Measurements from ENCODE around the gene IMMT.

The IMMT gene

GRCh38 chr2:86143307-86143706, 52.0 kb downstream of the IMMT start:
- DNase-seq (ENCODE audit: low spot score): no peak

GRCh38 chr2:86142436-86143257, 52.6 kb downstream of the IMMT start:
- no peak for DNase-seq (ENCODE audit: low spot score)

DNA sequence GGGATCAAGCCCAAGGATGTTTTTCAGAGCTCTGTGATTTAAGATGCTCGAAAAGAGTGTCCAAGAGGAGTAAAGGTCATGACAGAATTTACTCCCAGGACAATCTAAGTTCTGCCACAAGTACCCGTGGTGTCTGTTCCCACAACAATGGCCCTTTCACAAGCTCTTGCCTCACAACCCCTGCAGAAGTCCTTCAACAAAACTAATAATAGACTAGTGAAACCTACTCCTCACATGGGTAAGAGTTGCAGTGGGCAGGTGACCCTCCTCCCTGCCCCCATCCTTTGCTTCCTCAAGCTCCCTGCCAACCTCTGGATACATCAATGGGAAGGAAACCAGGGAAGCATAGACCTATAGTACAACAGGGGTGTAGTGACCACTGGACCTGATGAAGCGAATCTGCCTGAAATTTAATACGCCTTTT, 54.3 kb downstream of the IMMT start:
- no peak for DNase-seq (ENCODE audit: low spot score)

GRCh38 chr2:86139981-86140380, 55.3 kb downstream of the IMMT start:
- DNase-seq (ENCODE audit: low spot score): no peak

DNA sequence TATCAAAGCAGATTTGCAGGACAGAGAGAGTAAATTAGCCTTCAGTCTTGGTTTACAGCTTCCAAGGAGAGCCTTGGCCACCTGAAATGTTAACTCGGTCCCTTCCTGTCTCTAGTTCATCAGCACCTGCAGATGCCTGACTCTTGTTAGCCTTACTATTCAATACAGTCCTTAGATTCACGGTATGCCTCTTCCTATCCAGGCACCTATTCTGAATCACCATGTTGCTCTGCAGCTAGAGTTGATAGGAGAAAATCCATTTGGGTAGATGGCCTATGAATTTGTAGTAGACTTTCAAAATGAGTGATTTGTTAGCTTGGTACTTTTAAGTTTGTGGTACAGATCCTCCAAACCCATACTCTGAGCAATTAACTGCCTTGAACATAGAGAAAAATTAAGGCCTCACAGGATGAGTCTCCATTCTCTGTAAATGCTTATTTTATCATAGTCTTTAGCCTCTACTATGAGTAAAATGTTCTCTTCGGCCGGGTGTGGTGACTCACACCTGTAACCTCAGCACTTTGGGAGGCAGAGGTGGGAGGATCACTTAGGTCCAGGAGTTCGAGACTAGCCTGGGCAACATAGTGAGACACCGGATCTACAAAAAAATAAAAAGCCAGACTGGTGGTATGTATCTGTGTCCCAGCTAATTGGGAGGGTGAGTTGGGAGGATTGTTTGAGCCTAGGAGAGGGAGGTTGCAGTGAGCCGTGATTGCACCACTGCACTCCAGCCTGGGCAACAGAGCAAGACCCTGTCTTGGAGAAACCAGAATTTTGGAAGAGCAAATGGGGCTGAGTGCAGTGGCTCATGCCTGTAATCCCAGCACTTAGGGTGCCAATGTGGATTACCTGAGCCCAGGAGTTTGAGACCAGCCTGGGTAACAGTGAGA, 56.3 kb downstream of the IMMT start:
- DNase-seq (ENCODE audit: low spot score): no peak

- DNase-seq (ENCODE audit: low spot score): no peak
Observed at GRCh38 chr2:86136141-86136540, 59.1 kb downstream of the IMMT start.

GRCh38 chr2:86135653-86136052, 59.6 kb downstream of the IMMT start:
- no peak for DNase-seq (ENCODE audit: low spot score)

GRCh38 chr2:86134709-86135108, 60.6 kb downstream of the IMMT start:
- no peak for DNase-seq (ENCODE audit: low spot score)

DNA sequence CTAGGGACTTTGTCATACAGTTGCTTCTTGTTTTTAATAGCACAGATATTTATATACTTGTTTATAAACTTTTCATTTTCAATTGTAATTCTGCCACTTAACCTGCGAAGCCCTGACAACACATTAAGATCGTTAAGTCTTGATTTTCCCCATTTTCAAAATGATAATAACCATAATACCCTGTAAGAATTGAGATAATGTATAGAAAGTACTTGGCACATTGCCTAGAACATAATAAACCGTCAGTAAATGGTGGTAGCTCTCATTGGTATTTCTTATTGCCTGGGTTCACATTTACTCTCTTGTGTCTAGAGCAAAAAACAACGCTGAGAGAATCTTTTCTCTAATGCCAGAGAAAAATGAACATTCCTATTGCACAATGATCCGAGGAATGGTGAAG, 70.6 kb downstream of the IMMT start:
- DNase-seq (ENCODE audit: low spot score): no peak

DNA sequence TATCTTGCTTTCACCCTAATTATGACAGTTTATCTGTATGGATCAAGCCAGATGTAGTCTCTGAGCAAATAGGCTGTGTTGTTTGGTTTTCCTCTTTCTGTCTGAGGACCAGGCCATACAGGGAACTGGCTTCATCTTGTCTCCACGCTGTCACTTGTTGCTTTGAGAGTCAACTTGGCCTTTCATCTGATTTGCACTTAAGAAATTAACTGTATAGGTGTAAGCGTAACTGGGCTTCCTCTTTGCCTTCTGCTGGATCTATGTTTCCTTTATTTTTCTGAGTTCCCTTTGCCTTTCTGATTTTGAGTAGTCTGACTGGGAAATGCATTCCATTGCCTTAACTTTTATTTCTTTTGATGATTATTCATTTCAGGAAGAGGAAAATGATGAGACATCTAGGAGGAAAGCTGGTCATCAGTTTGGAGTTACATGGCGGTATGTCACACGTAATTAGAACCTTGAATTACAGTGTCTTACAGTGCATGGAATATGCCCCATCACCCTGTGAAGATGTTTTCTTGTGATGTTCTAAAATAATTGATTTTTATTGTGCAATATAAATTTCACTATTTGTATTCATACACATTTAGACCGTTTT, 71.8 kb downstream of the IMMT start:
- DNase-seq (ENCODE audit: low spot score): no peak

DNA sequence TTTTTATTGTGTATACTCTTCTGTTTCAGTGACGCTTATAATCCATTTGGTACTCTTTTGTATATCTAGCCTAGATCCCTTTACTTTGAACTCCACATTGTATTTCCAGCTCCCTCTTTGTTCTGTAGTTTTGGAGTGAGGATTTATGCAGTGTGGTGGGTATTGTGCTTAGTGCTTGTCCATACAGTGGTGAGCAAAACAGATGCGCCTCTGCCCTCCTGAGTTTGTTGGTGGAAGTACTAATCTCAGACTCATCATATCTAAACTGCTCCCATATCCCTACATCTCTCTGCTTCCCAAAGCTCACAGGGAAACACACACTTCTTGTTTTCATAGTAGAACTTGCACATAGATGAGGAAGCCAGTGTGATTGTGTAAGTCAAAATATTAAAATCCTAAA, 77.1 kb downstream of the IMMT start:
- no peak for DNase-seq (ENCODE audit: low spot score)

GRCh38 chr2:86107031-86107430, 88.2 kb downstream of the IMMT start:
- DNase-seq (ENCODE audit: low spot score): peak; percentile 33

GRCh38 chr2:86105969-86106945, 89.0 kb downstream of the IMMT start, which contains the start of gene PTCD3:
TSS of gene PTCD3 (plus strand) at chr2:86106235. CDS start at chr2:86106248, 13 bp downstream.
- DNase-seq (ENCODE audit: low spot score): peak; percentile 97

DNA sequence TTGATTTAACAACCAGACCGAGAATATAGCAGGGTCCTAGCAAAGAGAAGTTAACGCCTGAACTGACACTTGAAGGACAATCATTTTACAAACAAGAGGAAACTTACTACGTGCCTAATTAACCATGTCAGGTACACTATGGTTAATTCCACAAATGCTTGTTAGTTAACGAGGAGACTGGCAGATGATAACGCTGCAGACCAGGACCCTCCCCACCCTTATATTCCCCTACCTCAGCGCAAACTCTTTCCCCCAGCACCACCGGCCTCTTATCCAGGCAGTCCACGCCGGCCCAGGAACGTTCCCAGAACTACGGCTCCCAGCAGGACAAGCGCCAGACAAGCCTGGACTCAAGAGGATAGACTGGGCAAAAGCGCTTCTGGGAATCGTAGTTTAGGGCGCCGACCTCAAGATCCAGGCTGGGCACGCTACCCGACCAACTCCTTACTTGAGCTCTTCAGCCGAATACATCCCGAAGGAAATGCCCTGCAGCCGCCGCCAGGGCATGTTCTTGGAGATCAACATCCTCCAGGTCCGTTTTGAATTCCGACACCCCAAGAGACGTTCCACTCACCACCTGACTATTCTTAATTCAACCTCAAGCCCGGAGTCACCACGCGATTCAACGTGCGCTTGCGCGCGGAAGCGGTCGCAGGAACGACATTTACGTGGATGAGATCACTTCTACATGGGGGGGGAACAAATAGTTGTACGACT, 89.9 kb downstream of the IMMT start, which contains the start of gene POLR1A:
Gene POLR1A, minus strand, starts transcription at position 635 of the 717 bp plus-strand sequence. Its CDS starts 110 bp downstream, at position 525.
- peak; percentile 93 for DNase-seq (ENCODE audit: low spot score)

DNA sequence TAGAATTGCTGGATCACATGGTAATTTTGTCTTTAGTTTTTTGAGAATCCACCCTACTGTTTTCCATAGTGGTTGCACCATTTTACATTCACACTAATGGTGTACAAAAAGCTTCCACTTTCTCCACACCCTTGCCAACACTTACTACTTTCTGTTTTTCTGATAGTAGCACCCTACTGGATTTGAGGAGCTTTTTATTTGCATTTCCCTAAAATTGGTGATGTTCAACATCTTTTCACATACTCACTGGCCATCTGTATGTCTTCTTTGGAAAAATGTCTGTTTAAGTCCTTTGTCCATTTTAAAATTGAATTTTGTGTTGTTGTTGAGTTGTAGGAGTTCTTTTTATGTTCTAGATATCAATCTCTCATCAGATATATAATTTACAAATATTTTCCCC, 93.1 kb downstream of the IMMT start:
- no peak for DNase-seq (ENCODE audit: low spot score)

DNA sequence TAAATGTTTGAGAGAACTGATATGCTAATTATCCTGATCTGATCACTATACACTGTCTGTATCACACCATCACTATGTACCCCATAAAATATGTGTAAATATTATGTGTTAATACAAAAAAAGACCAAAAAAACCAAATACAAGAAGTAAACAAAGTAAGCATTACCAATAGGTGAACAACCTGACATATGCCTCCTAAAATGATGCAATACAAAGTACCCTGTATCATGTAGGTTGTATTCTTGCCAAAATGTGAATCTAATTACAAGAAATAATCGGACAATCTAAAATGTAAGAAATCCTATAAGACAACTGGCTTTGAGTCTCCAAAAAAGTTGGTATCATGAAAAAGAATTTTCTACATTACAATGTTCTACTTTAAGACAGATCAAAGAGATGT, 97.3 kb downstream of the IMMT start:
- no peak for DNase-seq (ENCODE audit: low spot score)

GRCh38 chr2:86097114-86097896, 98.0 kb downstream of the IMMT start:
- no peak for DNase-seq (ENCODE audit: low spot score)

DNA sequence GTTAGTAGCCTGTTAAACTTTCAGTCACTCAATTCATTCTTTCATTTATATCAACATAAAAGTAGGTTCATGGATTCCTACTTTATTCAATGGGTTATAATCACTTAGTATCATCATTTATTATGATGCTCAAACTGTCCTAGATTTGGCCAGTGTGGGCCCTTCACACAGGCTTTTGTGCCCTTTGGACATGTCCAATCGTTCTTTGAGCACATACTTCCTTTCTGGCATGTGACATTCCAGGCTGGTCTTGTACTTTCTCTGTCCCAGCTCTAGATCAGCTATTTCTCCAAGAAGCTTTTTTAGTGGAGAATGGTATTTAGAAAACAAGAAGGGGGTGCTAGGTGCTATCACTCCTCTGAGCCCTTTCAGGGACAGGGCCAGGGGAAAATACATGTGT, 101.0 kb downstream of the IMMT start:
- no peak for DNase-seq (ENCODE audit: low spot score)

Measured in NAMALWA (cell line).